GM18526 (cell line): ENCODE results near the gene PCGF5.

Experiments
- POLR2A ChIP-seq: IDR thresholded peaks from 3 replicates; pipeline ENCODE4 v1.6.1; 2011; ENCODE audit not compliant: insufficient read length; ENCODE audit errors: extremely low read depth

Gene PCGF5

DNA sequence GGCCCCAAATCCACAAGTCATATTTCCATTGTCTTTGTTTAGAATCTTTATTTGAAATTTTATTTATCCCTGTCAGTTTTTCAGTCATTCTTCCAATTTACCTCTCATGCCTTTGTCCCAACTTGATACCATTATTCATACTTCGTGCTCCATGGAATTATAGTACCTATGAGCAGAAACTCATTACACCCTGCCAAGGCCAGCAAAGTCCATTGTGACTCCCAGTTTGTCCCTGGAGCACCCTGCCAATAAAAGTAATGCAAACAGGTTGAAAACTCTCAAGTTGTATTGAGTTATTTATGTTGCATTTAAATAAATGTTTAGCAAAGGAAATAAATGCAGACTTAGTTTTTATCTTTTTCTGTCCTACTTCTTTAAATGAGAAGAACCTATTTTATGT, 19.3 kb downstream of the PCGF5 start:
- no peak for TF ChIP-seq POLR2A

DNA sequence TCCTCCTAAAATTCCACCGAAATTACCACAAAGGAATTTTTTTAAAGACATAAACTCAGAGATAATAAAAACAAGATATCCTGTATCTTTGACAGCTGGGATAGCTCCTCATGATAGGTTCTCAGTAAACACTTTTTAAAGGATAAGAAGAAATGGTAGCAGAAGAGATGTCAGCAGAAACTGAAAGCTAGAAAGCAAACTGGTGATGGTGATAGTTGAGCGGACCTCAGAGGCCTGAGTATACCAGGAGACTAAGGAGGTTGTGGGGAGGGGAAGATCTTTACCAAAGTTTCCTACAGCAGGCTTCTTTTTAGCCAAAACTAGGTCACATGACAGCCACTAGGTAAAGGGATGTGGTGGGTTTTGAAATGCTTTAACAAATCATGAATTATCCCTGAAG, 22.5 kb downstream of the PCGF5 start:
- no peak for TF ChIP-seq POLR2A

DNA sequence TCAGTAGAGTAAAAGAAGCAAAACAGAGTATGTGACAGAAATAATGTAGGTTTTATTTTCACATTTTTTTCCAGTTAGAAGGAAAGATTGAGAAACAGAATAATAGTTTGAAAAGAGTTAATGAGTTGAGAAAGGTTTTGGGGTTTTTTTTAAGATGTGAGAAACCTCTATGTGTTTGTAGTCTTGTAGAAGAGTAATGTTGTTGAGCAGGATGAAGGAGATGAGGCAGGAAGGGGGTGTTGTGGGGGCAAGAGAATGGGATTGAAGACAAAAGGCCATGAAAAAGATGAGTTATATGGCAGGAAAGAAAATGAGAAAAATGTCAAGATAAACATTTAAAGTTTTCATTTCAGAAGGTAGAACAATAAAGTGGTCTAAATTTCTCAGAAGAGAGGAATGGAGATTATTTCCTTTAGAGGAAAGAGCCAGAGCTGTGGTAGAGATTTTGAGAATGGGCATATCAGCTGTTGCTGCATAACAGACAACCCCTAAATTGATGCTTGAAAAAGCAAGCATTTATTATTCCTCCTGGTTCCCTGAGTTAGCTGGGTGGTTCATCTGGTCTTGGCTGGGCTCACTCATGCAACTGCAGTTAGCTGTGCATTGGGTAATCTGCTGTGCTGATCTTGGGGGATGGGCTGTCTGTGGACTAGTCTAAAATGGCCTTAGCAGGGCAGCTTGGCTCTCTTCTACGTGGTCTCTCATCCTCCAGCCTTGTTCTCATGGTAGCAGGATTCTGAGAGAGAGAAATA, 27.1 kb downstream of the PCGF5 start:
- no peak for TF ChIP-seq POLR2A

DNA sequence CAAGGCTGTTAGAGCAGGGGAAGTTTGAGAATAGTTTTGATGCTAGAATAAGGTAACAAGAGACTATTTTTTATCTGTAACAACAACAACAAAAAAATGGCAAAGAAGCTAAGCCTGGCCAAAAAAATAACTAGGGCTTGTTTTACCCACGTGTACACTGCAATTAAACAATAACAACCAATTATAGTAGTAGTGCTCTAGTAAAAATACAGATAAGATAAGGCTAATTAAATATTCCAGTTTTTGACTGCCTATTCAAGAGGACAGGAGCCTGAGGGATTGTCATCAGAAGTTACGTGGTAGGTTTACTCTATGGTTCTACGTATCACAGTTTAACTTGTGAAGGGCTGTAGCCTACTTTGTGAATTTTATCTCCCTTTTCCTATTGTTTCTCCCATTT, 29.2 kb downstream of the PCGF5 start:
- no peak for TF ChIP-seq POLR2A

DNA sequence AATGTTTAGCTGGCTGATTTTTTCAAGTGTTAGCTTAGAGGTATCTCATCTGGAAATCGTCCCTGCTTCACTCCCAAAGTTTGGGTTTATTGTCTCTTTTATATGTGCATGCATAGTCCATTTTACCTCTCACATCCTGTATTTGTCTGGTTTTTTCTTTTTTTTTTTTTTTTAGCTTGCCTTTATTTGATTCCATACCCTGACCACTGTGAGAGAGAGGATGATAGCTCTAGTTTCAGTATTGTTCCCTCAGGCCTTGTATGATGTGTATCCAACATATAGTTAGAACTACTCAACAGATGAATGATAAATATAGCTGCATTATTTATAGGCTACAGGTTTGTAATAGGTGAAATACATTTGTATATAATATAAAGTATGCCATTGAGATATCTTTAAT, 29.9 kb downstream of the PCGF5 start:
- no peak for TF ChIP-seq POLR2A

DNA sequence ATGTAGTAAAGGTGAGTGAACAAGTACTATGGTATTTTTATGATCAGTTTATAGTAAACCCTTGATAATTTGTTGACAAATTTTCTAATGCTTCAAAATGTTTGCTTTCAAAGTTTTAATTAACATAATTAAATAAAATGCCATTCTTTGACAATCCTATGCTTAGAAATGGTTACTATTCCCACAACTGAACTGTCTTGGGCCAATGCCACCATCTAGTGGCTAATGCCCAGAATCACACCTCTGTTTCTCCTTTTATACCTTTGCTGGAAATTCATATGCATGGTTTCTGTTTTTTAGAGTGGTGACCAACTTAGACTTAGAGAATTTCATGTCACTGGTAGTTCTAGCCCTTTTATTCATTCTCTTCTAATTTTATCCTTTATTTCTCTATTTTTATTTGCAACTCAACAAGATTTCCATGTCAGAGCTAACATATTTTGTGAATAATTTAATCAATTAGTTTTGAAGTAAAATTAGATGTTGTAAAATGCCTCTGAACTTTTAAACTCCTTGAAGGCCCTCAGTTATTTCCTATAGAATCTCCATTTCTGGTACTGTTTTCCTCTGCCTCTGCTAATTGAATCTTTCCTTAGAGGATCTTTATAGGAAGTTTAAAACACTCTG, 31.1 kb downstream of the PCGF5 start:
- TF ChIP-seq POLR2A = no peak

DNA sequence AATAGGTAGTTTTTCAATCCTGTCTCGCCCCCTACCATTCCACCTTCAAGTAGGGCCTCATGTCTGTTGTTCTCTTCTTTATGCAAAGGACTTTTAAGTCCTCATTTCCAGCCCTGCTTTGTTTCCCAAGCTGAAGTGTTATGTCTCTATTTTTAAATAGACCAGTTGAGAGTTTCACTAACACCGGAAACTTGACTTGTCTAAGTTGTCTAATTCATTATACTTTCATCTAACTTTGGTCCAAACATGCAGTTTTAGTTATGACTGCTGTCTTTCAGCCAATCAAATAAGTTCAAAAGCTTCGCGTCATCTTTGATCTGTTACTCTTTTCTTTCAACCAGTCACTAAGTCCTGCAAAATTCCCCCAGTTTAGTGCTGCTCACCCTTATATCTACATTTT, 32.8 kb downstream of the PCGF5 start:
- no peak for TF ChIP-seq POLR2A

DNA sequence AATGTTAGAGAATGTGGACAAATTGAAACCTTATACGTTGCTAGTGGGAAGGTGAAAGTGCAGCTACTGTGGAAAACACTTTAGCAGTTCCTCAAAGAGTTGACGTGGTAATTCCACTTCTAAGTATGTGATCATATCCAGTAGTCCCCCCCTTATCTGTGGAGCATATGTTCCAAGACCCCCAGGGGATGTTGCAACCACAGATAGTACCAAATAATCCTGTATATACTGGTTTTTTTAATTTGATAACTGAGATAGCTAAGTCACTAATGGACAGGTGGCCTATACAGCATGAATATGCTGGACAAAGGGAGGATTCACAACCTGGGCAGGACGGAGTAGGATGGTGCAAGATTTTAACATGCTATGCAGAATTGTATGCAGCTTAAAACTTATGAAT, 36.8 kb downstream of the PCGF5 start:
- no peak for TF ChIP-seq POLR2A

DNA sequence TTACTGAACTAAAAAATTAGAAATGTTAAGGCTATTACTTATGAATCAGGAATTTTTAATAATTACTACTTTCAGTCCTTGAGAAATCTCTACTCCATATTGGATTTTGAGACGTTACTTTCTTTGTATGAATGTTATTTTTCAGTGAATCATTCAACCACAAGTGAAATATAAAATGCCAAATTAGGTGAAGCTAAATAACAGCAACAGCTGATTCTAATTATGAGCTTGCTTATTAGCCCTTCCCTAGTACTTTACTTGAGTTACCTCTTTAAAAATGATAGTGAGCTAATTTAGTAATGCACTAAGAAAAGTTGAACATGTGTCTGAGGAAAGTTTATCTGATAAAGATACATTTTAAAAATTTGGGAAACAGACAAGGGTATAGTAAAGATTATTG, 51.4 kb downstream of the PCGF5 start:
- no peak for TF ChIP-seq POLR2A

DNA sequence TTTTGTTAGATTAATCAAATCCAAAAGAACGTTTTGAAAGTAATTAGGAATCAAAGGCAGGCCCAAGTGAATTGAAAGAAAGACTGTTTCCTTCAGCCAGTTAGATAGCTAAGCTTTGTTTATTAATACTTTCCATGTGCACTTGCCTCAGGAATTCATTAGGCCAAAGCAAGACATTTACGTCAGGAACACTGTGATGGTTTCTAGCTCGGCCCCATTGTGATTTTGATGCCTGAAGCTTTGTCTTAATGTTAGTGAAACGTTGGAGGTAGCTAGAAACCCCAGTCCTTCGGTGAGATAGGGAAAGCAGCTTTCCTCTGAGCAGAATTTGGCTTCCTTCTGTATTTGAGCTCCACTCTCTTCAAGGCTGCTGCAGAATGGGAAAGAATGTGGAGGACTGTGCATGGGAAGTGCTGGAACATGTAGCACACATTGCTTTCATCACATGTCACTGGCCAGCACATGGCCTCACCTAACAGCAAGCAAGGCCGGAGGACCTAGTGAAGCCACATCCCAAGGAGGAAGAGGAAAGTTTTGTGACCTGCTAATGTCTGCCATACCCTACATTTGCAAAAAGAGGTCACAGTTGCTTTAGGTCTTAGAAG, 64.1 kb downstream of the PCGF5 start:
- no peak for TF ChIP-seq POLR2A

DNA sequence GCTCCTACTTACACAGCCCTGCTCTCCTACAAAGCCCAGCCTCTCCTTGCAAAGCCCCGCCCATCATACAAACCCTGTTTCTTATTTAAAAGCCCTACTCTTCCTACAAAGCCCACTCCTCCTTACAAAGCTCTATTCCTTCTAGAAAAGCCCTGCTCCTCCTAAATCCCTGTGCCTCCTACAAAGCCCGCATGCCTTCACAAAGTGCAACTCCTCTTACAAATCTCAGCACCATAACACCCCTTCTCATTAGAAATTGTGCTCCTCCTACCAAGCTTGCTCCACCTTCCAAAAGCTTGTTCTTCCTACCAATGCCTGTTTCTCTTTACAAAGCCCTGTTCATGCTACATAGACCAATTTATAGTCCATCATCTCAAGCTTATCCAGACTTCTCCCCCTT, 66.1 kb downstream of the PCGF5 start:
- TF ChIP-seq POLR2A = no peak

DNA sequence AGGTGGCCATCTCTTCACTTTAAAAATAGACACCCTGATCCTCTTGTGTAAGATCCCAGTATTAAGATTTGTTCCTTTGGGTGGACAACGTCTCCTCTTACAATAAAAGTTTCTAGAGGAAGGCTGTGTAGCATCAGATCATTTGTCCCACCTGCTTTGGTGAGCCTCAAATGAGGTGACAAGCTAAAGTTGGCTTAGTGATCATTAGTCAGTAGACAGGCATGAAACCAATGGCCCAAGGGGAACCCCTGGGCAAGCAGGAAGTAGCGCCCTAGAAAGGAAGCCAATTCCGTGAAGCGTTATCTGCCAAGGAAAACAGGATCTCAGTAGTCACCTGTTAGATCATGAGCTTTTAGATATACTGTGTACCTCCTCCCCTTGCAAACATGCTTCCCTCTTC, 66.8 kb downstream of the PCGF5 start:
- no peak for TF ChIP-seq POLR2A

DNA sequence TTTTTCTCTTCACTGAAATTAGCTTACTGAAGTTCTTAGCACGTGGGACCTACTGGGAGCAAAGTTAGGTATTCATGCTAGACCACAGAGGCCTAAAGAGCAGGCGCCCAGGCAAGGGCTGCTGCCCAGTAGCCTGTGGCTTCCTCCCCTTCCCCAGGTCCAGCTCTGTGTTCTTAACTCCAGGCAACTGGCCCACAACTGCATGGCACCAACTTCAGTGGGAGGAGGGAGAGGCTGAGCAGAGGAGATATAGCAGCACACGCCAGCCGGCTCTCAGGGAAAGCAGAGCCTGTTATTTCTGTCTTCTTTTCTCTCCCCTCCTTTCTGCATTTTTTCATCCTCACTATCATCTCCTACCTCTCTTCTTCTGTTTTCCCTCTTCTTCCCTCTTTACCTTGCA, 67.4 kb downstream of the PCGF5 start:
- TF ChIP-seq POLR2A = no peak

DNA sequence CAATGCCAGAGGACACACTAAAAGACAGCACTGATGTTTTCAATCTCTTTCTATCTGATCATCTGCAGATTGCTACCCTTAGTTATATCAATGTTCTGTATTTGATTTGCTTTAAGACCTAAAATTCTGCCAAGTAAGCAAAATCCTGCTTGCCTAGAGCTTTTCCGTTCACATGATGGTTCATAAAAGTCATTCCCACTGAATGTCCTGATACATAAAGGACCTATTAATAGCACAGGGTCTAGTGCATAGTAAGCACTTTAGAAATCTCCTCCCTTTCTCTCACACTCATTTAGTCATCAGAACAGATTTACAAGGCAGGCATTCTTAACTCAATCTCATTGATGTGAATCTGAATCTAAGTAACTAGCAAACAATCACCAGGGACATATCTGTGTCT, 68.8 kb downstream of the PCGF5 start:
- TF ChIP-seq POLR2A = no peak

DNA sequence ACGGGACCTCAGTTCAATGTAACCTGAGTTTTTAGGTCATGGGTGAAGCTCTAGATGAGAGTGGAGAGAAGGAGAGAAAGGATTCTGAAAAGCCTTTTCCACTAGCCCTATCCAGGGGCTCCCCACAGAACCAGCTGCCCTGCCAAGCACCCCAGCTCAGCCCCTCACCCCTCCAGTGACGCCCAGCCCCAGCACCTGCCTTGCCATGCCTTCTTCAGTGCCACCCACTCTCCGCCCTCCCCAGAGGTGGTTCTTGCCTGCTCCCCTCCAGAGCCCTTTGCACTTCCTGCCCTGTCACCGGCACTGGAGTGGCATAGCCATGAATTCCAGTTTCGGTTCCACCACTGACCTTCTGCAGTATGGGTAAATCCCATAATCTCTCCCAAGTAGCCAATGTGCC, 70.1 kb downstream of the PCGF5 start:
- no peak for TF ChIP-seq POLR2A

DNA sequence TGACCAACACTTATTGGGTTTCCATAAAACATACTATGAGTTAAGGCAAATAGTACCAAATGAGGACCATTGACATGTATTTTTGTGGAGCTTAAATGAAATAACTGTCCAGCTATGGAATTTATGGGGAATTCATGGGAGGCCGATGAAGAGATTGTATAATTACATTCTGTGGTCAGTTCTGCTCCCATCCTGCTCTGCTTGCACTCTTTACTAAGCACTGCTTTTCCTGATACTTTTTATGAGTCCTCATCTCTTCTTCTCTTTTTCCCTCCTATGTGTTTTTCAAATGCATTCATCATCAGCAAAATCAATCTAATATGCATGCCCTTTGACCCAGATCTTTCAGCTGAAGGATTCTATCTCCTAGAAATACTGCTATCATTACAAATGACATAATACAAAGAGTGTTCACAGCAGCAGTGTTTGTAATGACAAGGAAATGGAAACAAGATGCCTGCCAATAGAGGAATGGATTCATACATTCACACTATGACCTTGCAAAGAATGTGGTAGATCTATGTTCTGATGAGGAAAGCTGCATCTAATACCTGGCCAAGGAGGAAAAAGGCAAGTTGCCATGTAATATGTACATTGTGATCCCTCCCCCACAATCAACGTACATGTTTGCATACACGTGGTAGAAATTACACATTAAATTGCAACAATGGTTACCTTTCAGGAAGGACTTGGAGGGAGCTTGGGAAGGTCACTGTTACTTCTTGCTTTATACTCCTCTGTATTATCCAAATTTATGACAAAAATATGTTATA, 73.9 kb downstream of the PCGF5 start:
- TF ChIP-seq POLR2A = no peak

DNA sequence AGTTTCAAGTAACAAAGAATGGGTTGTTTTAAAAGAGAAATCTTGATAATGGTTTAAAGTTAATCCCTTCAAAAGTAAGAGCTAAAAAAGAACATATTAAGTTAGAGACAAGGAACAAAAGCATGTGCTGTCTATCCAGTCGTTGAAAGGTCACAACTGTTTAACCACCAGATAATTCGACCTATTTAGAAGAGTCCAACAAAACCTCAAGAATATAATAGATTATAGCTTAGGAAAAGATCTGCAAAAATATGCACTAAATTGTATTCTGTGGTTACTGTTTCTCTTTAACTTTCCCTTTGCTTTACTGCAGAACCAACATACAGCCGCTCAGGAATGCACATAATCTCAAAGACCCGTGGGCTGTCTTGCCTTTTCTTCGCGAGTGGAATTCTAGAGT, 74.9 kb downstream of the PCGF5 start:
- TF ChIP-seq POLR2A = no peak

DNA sequence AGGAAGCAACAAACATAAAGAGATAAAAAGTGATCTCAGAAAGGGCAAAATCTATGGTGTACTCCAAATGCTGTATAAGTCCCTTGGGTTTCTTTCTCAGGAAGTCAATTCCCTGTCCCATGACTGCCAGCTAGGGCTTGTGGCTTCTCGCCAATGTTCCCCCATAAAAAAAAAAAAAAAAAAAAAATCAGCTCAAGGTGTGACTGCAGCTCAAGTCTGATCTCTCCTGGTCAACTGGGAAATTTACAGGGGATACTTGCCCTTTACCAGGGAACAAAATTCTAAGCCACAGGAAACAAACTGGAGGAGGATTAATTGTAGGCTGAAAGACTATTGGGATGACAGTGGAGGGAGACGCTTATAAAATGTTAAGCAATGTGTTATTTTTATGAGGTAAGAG, 76.0 kb downstream of the PCGF5 start:
- TF ChIP-seq POLR2A = no peak
